ENCODE data around the gene CFAP77.

The CFAP77 gene

DNA sequence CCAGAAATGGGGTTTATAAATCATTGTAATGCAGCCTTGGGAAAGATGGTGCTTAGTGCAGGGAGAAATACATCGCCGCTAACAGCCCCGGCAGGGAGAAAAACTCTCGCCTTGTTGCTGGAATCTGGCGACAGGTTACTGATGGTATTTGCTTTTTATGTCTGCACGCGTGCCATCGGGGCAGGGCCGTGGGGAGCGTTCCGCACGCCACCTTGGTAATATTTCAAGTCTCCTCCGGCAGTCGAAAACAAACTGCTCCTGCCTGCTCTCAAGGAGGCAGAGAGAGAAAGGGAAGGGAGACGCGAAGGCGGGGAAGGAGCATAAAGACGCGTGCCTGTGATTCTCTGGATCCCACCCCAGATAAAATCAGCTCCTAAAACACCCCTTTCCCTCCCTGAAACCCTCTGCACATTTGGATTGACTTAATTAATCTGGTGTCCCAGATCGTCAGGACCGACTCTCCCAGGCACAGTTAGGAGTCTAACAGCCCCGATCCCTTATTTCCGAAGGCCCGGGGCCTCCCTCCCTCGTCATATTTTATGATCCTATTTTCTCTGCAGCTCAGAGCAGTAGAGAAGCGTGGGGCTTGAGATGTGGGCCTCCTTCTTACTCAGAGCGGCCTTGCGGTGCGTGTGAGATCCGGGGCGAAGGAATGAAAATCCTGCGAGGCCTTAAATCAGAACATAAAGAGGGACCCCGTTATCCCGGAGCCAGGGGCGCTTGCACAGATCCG is 47.7 kb downstream of the CFAP77 start:
- no peak for DNase-seq

DNA sequence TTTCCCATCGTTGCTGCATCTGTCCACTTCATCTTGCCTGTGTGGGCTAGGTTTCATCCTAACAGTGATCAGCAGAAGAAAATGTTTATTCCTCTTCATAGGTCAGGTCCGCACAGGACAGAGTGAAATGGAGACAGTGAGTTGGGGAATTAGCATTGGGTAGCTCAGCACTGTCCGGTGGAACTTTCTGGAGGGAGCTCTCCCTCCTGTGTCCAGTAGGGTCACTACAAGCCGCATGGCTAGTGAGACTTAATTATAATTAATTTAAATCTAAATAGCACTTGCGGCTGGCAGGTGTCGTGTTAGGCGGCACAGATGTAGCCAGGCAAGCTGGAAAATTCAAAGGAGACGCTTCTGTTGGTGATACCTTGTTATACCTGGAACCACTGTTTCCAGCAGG is 48.4 kb downstream of the CFAP77 start:
- DNase-seq: no peak

DNA sequence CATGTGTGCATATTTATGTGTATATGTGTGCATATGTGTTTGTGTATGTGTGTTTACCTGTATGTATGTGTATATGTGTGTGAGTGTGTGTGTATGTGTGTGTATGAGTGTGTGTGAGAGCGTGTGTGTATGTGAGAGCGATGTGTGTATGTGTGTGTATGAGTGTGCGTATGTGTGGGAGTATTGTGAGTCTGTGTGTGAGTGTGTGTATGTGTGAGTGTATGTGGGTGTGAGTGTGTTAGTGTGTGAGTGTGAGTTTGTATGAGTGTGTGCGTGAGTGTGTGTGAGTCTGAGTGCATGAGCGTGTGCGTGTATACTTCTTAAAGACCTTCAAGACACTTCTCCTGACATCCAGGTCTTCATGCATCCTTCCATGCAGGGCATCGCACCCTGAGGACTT is 49.6 kb downstream of the CFAP77 start:
- no peak for DNase-seq

DNA sequence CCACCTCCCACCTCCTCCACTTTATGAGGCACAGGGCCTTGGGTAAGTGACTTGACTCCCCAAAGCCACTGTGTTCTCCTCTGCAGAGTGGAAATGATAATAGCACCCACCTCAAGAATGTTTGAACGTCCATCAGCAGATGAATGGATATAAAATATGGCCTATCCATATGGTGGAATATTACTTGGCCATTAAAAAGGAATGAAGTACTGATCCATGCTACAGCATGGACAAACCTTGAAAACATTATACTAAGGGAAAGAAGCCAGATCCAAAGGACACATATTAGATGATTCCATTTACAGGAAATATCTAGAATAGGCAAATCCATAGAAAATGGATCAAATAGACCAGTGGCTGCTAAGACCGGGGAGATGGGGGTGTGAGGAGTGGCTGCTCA is 50.2 kb downstream of the CFAP77 start:
- no peak for DNase-seq

DNA sequence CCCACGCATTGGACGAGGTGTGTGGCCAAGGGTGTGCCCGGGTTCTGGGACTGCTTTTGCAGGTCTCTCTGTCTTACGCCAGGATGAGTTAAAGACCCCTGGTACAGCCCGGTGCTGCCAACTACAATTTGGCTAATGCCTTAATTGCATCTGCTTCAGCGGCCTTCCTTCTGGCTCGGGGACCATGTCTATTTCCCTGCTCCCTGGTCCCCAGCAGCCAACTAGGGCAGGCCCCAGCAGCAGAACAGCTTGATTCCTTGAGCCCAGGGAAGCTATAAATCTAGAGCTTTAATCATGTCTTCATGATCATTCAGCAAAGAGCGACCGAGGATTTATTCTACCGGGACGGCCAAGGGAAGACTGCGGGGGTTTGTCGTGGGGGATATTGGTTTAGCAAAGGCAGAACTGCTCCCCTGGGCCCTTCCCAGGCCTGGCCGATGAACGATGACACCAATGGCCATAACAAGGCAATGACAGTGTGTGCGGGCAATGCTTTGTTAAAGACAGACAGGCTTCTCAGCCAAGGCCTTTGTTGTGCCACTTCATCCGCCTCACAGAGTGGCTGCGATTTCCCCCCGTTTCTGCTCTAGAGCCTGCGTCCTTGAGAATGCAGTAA is 51.4 kb downstream of the CFAP77 start:
- DNase-seq: no peak

DNA sequence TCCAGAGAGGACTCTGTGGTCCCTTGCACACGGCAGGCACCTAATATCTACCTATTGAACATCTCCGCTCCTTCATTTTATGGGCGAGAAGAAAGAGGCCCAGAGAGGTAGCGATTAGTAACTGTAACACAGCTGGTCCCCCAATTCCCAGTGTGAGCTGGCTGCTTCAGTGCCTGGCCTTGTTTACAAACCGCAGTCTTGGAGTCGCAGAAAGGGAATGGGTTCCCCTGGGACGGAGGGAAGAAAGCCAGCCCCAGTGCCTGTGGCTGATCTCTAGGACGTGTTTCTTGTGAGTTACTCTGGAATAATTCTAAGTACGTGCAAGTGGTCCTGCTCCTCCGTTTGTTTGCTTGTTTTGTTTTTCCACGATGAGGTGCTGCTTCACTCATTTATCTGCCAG is 52.0 kb downstream of the CFAP77 start:
- DNase-seq: no peak

DNA sequence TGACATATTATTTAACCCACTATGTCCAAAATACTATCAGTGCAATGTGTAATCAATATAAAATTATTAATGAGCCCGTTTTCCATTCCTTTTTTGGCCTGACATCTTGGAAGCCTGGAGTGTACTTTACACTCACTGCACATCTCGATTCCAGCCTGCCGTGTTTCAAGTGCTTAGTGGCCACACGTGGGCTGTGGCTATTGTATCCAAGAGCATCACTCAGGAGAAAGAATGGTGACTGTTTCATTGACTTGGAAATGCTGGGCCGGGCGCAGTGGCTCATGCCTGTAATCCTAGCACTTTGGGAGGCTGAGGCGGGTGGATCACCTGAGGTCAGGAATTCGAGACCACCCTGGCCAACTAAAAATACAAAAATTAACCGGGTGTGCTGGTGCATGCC is 54.5 kb downstream of the CFAP77 start:
- no peak for DNase-seq

DNA sequence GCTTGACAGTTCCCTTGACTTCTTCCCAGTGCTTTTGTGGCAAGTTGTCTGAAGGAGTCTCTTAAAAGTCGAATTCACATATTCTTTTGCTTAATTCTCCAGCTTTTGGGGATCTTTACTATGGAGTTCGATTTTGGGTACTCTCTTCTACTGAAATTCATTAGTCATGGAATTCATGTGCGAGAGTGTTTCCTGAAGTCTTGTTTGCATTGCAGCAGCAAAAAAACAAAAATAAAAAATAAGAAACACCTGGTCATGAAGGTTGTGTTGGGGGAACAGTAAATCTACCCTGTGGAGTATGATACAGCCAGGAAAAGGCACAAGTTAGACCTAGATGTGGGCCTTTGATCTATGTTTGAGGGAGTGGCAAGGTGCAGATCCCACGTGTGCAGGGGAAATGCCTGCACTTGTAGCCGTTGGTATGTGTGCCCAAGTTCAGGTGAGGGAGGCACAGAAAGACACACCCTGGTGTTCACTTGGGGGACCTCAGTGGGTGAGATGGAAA is 55.2 kb downstream of the CFAP77 start:
- DNase-seq: no peak

DNA sequence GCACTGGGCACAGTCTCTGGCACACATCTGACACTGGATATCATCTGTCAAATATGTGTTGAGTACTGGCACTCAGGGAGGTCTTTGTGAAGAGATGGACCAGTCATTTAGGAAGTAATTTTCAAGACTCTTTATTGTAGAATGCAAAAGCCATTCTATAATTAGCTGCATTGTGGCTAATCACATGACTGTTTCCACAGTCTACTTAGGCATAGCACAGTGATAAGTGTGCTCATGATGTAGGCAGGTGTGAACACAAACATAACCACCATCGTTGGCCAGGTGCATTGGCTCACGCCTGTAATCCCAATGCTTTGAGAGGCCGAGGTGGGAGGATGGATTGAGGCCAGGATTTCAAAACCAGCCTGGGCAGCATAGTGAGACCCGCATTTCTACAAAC is 62.2 kb downstream of the CFAP77 start:
- DNase-seq: no peak

DNA sequence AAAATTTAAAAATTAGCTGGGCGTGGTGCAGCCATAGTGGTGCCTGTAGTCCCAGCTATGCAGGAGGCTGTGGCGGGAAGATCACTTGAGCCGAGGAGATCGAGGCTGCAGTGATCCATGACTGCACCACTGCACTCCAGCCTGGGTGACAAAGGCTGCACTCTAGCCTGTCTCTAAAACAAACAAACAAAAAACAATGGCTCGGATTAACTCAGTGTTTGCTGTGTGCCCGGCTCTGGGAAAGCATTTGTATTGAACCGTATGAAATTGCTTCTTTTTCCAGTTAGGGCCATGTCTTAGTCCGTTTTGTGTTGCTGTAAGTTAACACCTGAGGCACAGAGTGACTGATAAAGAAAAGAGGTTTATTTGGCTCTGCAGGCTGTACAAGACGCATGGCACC is 62.6 kb downstream of the CFAP77 start:
- no peak for DNase-seq

DNA sequence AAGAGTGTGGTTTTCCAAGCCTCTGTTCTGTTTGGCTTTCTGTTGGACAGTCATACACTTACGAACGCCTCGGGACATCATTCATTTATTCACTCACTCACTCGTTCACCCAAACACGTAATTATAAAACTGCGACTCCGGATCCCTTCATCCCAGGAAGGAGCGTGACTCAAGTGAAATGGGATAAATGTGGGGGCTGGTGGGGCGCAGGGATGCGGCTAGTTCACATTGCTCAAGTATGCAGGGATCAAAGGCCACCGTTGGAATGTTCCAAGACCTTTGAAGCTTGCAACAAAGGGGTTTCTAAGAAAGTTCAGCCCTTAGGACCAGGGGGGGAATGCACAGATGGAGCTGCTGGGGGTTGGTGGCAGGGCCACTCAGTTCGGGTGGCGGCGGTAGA is 64.2 kb downstream of the CFAP77 start:
- DNase-seq: no peak

DNA sequence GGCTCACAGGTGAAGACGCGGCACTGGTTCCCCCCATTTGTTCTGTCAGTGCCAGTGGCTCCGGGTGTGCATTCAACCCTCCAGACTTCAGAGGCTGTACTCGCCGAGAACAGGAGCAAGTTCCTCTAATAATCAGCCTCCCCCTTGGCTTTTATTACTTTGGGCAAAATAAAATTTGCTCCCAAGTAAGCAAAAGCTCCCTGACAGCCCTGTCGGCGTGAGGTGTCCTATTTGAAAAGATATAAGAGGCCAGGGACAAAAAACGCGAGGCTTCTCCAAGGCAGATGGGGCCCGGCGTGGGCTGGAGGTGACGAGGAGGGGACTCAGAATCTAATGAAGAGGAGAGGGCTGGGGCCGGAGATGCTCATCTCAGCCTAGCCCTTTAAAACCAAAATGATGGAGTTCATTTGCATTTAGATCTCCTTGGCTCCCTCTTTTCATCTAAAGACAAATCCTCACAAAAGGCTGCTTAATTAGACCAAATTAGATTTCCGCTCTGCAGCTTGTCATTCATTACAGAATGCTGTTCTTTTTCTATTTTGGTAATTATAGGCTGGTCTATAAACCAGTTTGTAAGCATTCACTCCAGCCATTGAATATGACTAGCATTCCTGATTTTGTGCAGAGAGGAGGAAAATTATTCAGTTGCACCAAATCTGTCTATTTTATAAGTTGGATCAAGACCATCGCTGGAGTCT is 68.5 kb downstream of the CFAP77 start:
- DNase-seq: no peak

DNA sequence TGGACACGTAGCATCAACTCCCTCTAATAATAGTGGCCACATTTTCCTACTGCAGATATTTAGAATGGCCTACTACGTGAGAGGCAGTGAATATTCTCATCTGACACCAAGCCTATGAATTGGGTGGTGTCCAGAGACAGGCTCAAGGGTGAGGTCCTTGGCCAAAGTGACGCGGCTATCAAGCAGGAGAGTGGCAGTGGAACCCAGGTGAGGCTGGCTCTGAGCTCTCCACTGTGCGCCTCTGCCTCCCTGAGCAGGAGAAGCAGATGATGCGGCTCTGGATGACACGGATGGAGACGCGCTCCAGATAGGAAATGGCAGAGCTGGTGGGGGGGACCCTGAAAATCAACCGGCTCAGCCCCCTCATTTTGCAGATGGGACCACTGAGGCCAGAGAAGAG is 69.7 kb downstream of the CFAP77 start:
- DNase-seq: no peak

DNA sequence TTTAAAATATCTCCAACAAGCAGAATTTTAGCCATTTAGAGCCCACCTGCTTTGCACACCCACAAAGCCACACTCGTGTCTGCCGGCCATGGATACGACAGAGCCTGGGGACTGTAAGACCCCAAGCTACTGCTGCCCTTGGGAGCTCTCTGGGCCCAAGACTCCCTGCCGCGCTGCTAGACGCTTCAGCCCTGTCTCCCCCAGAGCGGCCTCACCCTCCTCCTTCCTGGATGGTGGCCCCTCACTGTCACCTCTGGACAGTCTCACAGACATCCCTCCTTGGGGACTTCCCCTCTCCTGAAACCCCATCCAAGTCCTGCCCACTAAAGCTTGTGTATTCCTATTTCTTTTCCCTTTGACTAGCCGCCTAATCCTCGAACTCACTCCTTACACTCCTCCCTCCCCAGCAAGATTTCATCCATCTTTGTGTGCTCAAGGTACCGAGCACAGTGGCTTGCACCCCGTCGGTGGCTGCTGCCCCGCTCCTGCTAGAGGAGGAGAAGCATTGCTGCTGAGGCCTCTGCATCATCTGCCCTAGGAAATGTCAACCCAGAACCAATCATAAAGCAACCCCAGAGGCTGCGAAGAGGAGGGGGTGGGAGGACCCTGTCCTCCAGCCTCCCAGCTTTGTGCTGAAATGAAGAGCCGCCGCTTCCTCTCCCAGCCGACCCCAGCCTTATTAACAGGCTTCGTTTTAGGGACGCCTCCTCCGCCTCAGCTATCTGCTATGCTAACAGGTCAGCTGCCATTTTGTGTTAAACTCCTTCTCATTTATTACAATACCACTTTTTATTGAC is 71.2 kb downstream of the CFAP77 start:
- DNase-seq: no peak

DNA sequence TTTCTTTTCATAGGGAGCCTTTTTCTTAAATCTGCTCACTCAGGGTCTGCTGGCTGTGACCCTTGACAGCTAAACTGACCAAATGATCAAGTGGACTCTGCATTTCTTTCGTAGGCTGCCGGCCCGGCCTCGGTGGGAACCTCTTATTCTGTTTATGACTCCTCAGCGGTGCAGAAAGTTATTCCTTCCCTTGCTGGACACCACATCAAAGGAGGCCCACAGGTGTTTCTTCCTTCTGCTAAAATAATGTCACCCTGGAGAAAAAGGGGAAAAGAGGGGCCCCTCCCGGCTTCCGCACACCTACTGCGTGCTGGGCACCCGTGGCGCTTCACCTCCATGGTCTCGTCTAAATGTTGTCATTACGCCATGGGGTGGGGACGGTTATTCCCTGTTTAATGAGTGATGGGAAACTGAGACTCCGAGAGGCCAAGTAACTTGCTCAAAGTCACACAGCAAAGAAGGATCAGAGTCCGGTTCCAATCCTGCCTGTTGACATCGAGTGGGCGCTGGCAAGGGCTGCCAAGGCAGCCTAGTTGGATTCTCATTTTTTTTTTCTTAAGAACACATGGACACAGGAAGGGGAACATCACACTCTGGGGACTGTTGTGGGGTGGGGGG is 72.3 kb downstream of the CFAP77 start:
- DNase-seq: no peak

DNA sequence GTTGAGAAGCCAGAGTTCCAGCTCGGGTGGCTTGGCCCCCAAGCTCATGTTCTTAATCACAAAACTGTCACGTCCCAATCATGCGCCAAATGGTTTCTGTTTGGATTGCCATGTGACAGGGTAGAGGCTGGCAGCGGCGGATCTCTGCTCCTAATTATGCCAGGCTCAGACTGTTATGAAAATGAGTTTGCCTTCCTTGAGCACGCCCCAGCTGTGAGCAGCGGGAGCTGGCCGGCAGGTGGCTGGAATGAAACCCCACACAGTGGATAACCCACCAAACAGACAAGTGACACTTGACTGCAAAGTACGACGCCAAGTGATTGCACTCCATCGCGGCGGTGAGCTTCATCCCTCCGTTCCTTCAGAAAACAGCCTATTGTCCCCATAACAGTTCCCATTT is 75.4 kb downstream of the CFAP77 start:
- no peak for DNase-seq

DNA sequence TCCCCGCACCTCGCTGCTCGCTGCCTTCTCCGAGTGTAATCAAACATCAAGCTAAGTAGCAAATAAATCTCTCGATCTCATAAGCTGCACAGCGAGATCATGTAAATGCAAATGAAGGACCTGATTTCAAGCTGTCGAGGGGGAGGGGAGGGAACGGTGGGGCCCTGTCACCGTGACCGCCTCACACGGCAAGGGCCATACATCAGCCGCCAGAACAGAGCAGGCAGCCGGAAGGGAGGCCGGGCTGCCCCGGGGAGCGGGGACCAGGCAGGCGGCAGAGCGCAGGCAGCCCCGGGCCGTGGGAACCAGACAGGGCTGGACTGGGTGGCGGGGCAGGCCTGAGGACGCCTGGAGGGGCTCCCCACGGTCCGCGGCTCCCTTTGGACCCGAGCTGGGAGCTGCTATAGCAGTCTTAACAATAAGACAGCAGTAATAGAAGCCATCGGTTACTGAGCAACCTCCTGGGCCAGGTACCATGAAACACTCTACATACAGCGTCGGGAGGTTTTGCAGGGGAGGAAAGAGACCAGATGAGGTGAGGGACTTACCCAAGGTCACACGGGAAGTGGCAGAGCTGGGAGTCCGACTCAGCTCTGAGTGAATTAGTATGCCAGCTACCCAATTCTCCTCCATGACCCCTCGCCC is 76.8 kb downstream of the CFAP77 start:
- peak; percentile 26 to 60 for DNase-seq

DNA sequence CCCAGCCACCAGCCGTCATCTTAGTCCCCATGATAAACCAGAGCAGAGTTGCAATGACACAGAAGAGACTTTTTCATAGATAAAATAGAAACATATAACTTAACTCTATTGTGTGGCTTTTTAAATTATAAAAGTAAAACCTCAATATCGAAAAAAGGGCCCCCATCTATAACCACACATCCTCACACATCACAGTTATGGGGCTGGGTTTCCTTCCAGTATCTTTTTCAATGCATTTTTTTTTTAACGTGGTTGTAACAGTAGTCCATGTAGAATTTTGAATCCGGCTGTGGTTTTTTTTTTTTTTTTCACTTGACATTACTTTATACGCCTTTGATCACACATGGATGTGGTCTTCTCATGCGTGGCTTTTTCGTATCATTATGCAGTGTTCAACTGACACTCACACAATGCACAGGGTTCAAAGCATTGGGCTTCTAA is 77.4 kb downstream of the CFAP77 start:
- peak; percentile 5 to 57 for DNase-seq

DNA sequence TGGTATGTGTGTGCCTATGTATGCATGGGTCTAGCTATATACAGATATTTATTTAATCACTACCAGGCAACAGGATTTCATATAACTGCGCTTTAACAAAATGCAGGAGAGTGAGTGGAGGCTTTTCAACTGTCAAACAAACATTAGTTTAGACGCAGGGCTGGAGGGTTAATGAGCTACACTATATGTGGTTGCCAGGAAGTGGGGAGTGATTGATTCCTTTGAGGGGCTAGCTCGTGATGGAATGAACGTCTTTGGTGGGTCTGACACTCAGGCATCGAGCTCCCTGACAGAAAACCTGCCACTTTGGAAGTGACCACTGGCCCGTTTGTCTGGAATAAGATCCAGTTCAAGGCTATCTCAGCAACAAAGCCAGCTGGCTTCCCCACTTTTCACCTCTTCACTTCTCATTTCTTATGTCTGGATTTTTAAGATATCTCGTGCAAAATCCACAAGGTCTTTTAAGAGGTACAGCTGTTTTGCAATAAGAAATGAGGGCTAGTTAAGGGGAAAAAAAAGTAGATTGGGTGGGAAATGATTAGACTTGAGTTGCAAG is 78.0 kb downstream of the CFAP77 start:
- peak in 1 of 2 donors; percentile 5 for DNase-seq

DNA sequence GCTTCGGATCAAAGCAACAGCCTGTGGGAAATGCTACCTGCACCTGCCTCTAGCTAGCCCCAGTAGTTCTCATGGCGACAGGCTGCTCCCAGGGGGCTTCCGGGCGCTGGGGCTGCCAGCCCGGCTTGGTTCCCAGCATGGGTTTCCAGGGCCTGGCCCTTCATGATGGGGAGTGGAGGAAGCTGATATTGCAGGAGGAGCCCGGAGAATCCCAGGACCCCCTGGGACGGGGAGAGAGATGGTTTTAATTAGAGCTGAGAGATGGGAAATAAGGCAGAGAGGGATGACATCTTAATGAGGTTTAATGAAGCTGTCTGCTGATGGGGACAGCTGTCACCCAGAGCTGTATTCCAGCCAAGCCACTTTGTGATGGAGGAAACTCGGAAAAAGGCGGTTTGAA is 78.6 kb downstream of the CFAP77 start:
- no peak for DNase-seq

DNA sequence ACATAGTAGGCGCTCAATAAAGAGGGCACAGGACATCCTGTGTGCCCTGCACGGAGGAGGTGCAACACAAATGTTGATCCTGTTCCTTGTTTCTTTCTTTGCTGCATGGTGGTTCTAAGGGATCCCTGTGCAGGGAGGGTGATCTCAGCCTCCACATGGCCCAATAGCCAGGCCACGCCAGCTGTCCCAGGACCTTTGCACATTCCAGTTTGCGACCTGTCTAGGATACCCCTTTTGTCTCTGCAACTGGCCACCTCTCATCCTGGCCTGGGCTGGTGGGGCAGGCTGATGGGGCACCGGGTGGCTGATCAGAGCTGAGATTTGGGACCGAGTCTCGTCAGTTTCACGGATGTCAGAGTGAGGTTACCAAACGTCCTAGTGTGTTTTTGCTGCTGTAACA is 79.5 kb downstream of the CFAP77 start:
- DNase-seq: no peak

DNA sequence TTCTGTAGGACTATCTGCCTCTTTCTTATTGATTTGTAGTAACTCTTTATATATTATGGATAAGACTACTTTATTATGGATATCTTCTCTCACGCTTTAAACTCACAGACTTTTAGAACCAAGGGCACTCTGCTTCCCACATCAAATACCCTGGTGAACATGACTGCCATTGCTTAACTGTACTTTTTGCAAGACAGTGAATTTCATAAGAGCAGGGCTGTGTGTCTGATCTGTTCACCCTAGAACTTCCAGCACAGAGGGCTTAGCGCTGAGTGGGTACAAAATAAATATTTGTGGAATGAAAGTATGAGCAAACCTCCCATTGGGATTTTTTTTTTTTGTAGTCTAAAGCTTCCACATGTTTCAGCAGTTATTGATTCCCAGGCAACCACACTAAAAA is 84.8 kb downstream of the CFAP77 start:
- no peak for DNase-seq
